ENCODE results near the gene SH3BP5.

Gene SH3BP5

GRCh38 chr3:15309662-15310335, 22.6 kb downstream of the SH3BP5 start:
- TF ChIP-seq CTCF (IDR thresholded peaks at IDR 0.05; ENCODE audit: poor library complexity, severe bottlenecking): no peak
- Histone ChIP-seq H3K36me3 (ENCODE audit: low read depth) (no peaks in the 10 kb centered on the region), H3K27me3 (ENCODE audit: insufficient read depth, poor library complexity, severe bottlenecking) (no peaks in the 10 kb centered on the region), H3K4me1 (ENCODE audit: insufficient read depth, poor library complexity, severe bottlenecking) (peaks cover 17% of the 10 kb centered on the region), H3K27ac (ENCODE audit: poor library complexity, severe bottlenecking) (peak overlapping the region; percentile 29), H3K4me3 (ENCODE audit: severe bottlenecking) (no peak overlapping the region), H3K9me3 (ENCODE audit: severe bottlenecking) (no peaks in the 10 kb centered on the region)
- DNase-seq (ENCODE audit: low spot score): no peak
- ATAC-seq (ENCODE audit: low read depth): no peak

- H3K27me3 ChIP-seq (ENCODE audit: insufficient read depth, poor library complexity, severe bottlenecking): no peaks in the 10 kb centered on the region
- DNase-seq (ENCODE audit: low spot score): no peak
- ATAC-seq (ENCODE audit: low read depth): no peak
- peaks cover 17% of the 10 kb centered on the region for H3K4me1 ChIP-seq (ENCODE audit: insufficient read depth, poor library complexity, severe bottlenecking)
- H3K4me3 ChIP-seq (ENCODE audit: severe bottlenecking): no peak overlapping the region
- no peaks in the 10 kb centered on the region for H3K36me3 ChIP-seq (ENCODE audit: low read depth)
- H3K9me3 ChIP-seq (ENCODE audit: severe bottlenecking): no peaks in the 10 kb centered on the region
- H3K27ac ChIP-seq (ENCODE audit: poor library complexity, severe bottlenecking): no peak overlapping the region
- TF ChIP-seq CTCF (IDR thresholded peaks at IDR 0.05; ENCODE audit: poor library complexity, severe bottlenecking): no peak
Measured at GRCh38 chr3:15307580-15307979, 24.8 kb downstream of the SH3BP5 start.

- ATAC-seq (ENCODE audit: low read depth) (no peak), DNase-seq (ENCODE audit: low spot score) (no peak)
- Histone ChIP-seq H3K36me3 (ENCODE audit: low read depth) (no peaks in the 10 kb centered on the region), H3K27ac (ENCODE audit: poor library complexity, severe bottlenecking) (no peak overlapping the region), H3K4me1 (ENCODE audit: insufficient read depth, poor library complexity, severe bottlenecking) (peaks cover 17% of the 10 kb centered on the region), H3K27me3 (ENCODE audit: insufficient read depth, poor library complexity, severe bottlenecking) (no peaks in the 10 kb centered on the region), H3K9me3 (ENCODE audit: severe bottlenecking) (no peaks in the 10 kb centered on the region), H3K4me3 (ENCODE audit: severe bottlenecking) (no peak overlapping the region)
- no peak for TF ChIP-seq CTCF (IDR thresholded peaks at IDR 0.05; ENCODE audit: poor library complexity, severe bottlenecking)
Measured at GRCh38 chr3:15306979-15307359, 25.4 kb downstream of the SH3BP5 start.

- no peaks in the 10 kb centered on the region for H3K27me3 ChIP-seq (ENCODE audit: insufficient read depth, poor library complexity, severe bottlenecking)
- ATAC-seq (ENCODE audit: low read depth) (0 out of 3 replicates have a peak, but pooled peaks have one; percentile 25), DNase-seq (ENCODE audit: low spot score) (no peak)
- H3K27ac ChIP-seq (ENCODE audit: poor library complexity, severe bottlenecking): no peak overlapping the region
- H3K36me3 ChIP-seq (ENCODE audit: low read depth): no peaks in the 10 kb centered on the region
- H3K4me3 ChIP-seq (ENCODE audit: severe bottlenecking): no peak overlapping the region
- H3K9me3 ChIP-seq (ENCODE audit: severe bottlenecking): no peaks in the 10 kb centered on the region
- no peak for TF ChIP-seq CTCF (IDR thresholded peaks at IDR 0.05; ENCODE audit: poor library complexity, severe bottlenecking)
- peaks cover 10% of the 10 kb centered on the region for H3K4me1 ChIP-seq (ENCODE audit: insufficient read depth, poor library complexity, severe bottlenecking)
Measured at GRCh38 chr3:15305359-15305844, 27.0 kb downstream of the SH3BP5 start.

GRCh38 chr3:15303728-15304127, 28.7 kb downstream of the SH3BP5 start:
- TF ChIP-seq CTCF (IDR thresholded peaks at IDR 0.05; ENCODE audit: poor library complexity, severe bottlenecking): no peak
- H3K27ac ChIP-seq (ENCODE audit: poor library complexity, severe bottlenecking): no peak overlapping the region
- H3K36me3 ChIP-seq (ENCODE audit: low read depth): no peaks in the 10 kb centered on the region
- peaks cover 5% of the 10 kb centered on the region for H3K4me1 ChIP-seq (ENCODE audit: insufficient read depth, poor library complexity, severe bottlenecking)
- no peaks in the 10 kb centered on the region for H3K9me3 ChIP-seq (ENCODE audit: severe bottlenecking)
- H3K4me3 ChIP-seq (ENCODE audit: severe bottlenecking): no peak overlapping the region
- H3K27me3 ChIP-seq (ENCODE audit: insufficient read depth, poor library complexity, severe bottlenecking): no peaks in the 10 kb centered on the region
- DNase-seq (ENCODE audit: low spot score) (no peak), ATAC-seq (ENCODE audit: low read depth) (no peak)

All from RWPE2 (cell line).